Measurements from ENCODE around the gene FAM117A. TPM values are rescaled to one million over a fixed set of nuclear protein-coding genes. Genes with fewer than 3 reads are reported as not detected.

Gene FAM117A
- total RNA-seq, 1 experiment from 2014 or later: 10.1 TPM

GRCh38 chr17:49746791-49747490 lies 17.0 kb downstream of the FAM117A start:
- DNase-seq (ENCODE audit: low spot score): no peak
- Histone ChIP-seq H3K27me3 (replicated peaks; ENCODE audit: insufficient read depth, low read depth, low read length, poor library complexity) (no peaks in the 10 kb centered on the region), H3K4me3 (ENCODE audit: low read depth, low read length, poor library complexity, severe bottlenecking) (no peak overlapping the region), H3K27ac (ENCODE audit: low read depth, low read length, poor library complexity, severe bottlenecking) (no peak overlapping the region), H3K36me3 (ENCODE audit: insufficient read depth, low read length, poor library complexity, severe bottlenecking) (no peaks in the 10 kb centered on the region), H3K9me3 (ENCODE audit: low read depth, low read length, poor library complexity, severe bottlenecking) (no peaks in the 10 kb centered on the region), H3K4me1 (ENCODE audit: insufficient read depth, low read length, poor library complexity, severe bottlenecking) (no peaks in the 10 kb centered on the region)
- intact Hi-C loops (cut with micrococcal nuclease; ENCODE audit: unreplicated experiment): no loop called here
- CTCF ChIA-PET: no interaction called here
- POLR2A ChIA-PET (ENCODE audit: low non-redundant PET): no interaction called here
- TF ChIP-seq CTCF (conservative IDR thresholded peaks at IDR 0.05; ENCODE audit: low read depth, low read length): no peak
- no peak for TF ChIP-seq EZH2 (IDR thresholded peaks at IDR 0.05; ENCODE audit: borderline replicate concordance, low read depth, low read length, poor library complexity, severe bottlenecking)
- no TSS peak for BruUV-seq (replicated peaks)

GRCh38 chr17:49745175-49746139 lies 18.5 kb downstream of the FAM117A start:
- Histone ChIP-seq H3K4me3 (ENCODE audit: low read depth, low read length, poor library complexity, severe bottlenecking) (no peak overlapping the region), H3K27ac (ENCODE audit: low read depth, low read length, poor library complexity, severe bottlenecking) (no peak overlapping the region), H3K27me3 (replicated peaks; ENCODE audit: insufficient read depth, low read depth, low read length, poor library complexity) (no peaks in the 10 kb centered on the region), H3K4me1 (ENCODE audit: insufficient read depth, low read length, poor library complexity, severe bottlenecking) (no peaks in the 10 kb centered on the region), H3K9me3 (ENCODE audit: low read depth, low read length, poor library complexity, severe bottlenecking) (no peaks in the 10 kb centered on the region), H3K36me3 (ENCODE audit: insufficient read depth, low read length, poor library complexity, severe bottlenecking) (no peaks in the 10 kb centered on the region)
- DNase-seq (ENCODE audit: low spot score): no peak
- intact Hi-C loops (cut with micrococcal nuclease; ENCODE audit: unreplicated experiment): no loop called here
- CTCF ChIA-PET: no interaction called here
- POLR2A ChIA-PET (ENCODE audit: low non-redundant PET): no interaction called here
- BruUV-seq (replicated peaks): no TSS peak
- TF ChIP-seq CTCF (conservative IDR thresholded peaks at IDR 0.05; ENCODE audit: low read depth, low read length): no peak
- no peak for TF ChIP-seq EZH2 (IDR thresholded peaks at IDR 0.05; ENCODE audit: borderline replicate concordance, low read depth, low read length, poor library complexity, severe bottlenecking)

GRCh38 chr17:49742166-49742638 lies 21.7 kb downstream of the FAM117A start:
- CTCF ChIA-PET: interaction anchor here (0.8 kb wide), 1 partner anchor 175 kb away, joined by 3 read pairs; no protein-coding TSS in a partner anchor
- TF ChIP-seq CTCF (conservative IDR thresholded peaks at IDR 0.05; ENCODE audit: low read depth, low read length): no peak
- TF ChIP-seq EZH2 (IDR thresholded peaks at IDR 0.05; ENCODE audit: borderline replicate concordance, low read depth, low read length, poor library complexity, severe bottlenecking): no peak
- no TSS peak for BruUV-seq (replicated peaks)
- H3K9me3 ChIP-seq (ENCODE audit: low read depth, low read length, poor library complexity, severe bottlenecking): no peaks in the 10 kb centered on the region
- DNase-seq (ENCODE audit: low spot score): no peak
- H3K4me3 ChIP-seq (ENCODE audit: low read depth, low read length, poor library complexity, severe bottlenecking): no peak overlapping the region
- POLR2A ChIA-PET (ENCODE audit: low non-redundant PET): interaction anchor here (0.6 kb wide), 1 partner anchor 22 kb away, joined by 8 read pairs; the partner anchor contains the start of gene FAM117A
- no peak overlapping the region for H3K27ac ChIP-seq (ENCODE audit: low read depth, low read length, poor library complexity, severe bottlenecking)
- intact Hi-C loops (cut with micrococcal nuclease; ENCODE audit: unreplicated experiment): no loop called here
- H3K36me3 ChIP-seq (ENCODE audit: insufficient read depth, low read length, poor library complexity, severe bottlenecking): no peaks in the 10 kb centered on the region
- no peaks in the 10 kb centered on the region for H3K4me1 ChIP-seq (ENCODE audit: insufficient read depth, low read length, poor library complexity, severe bottlenecking)
- no peaks in the 10 kb centered on the region for H3K27me3 ChIP-seq (replicated peaks; ENCODE audit: insufficient read depth, low read depth, low read length, poor library complexity)
